Lung (tissue), 12 donors: ENCODE data around the gene RRM1. TPM values are rescaled to one million over a fixed set of nuclear protein-coding genes. Genes with fewer than 3 reads are reported as not detected.

Experiments used
- ATAC-seq: fragments of 200-7000 bp; cut with Tn5 transposase; one replicate; pipeline ENCODE4 v1.9.1; 2020; ENCODE audit warnings: moderate number of reproducible peaks; ENCODE audit not compliant: insufficient read depth, low FRiP score
- DNase-seq, 3 donors: peaks; one replicate each; pipeline ENCODE4 v3.0.0-alpha.2; 2013 to 2017
- H3K27ac ChIP-seq, 2 donors: one replicate each; pipeline ENCODE4 v1.5.1; 2013; ENCODE audit warnings: mild to moderate bottlenecking in 2 of 2, moderate library complexity in 2 of 2, control low read depth in 1 of 2, inconsistent platforms in 1 of 2, low read depth in 1 of 2, low read length in 1 of 2
- H3K27me3 ChIP-seq, 3 donors: one replicate each; pipeline ENCODE4 v1.5.1; 2013; ENCODE audit warnings: low read length in 2 of 3; ENCODE audit not compliant: control insufficient read depth in 3 of 3, insufficient read depth in 3 of 3
- H3K36me3 ChIP-seq, 4 donors: one replicate each; pipeline ENCODE4 v1.5.1; 2013; ENCODE audit warnings: low read length in 4 of 4, mild to moderate bottlenecking in 1 of 4, moderate library complexity in 1 of 4; ENCODE audit not compliant: control insufficient read depth in 4 of 4, insufficient read depth in 4 of 4
- H3K4me1 ChIP-seq, 5 donors: one replicate each; pipeline ENCODE4 v1.5.1; 2013; ENCODE audit warnings: low read length in 5 of 5, mild to moderate bottlenecking in 2 of 5, moderate library complexity in 1 of 5; ENCODE audit not compliant: control insufficient read depth in 5 of 5, insufficient read depth in 5 of 5
- H3K4me3 ChIP-seq: one replicate; pipeline ENCODE4 v1.5.1; 2013; ENCODE audit warnings: mild to moderate bottlenecking, control low read depth, moderate library complexity
- H3K9ac ChIP-seq, 2 donors: one replicate each; pipeline ENCODE4 v1.5.1; 2013; ENCODE audit warnings: low read length in 2 of 2, control low read depth in 1 of 2; ENCODE audit not compliant: insufficient read depth in 1 of 2
- H3K9me3 ChIP-seq, 4 donors: one replicate each; pipeline ENCODE4 v1.5.1; 2013; ENCODE audit warnings: low read length in 3 of 4, mild to moderate bottlenecking in 1 of 4, moderate library complexity in 1 of 4; ENCODE audit not compliant: control insufficient read depth in 4 of 4, insufficient read depth in 3 of 4
- CTCF ChIP-seq: IDR thresholded peaks from 2 replicates; pipeline ENCODE4 v1.5.1; 2012; ENCODE audit warnings: mild to moderate bottlenecking; ENCODE audit errors: control extremely low read depth, extremely low read depth
- WGBS, 2 donors: extraction: QIAGEN DNeasy Blood & Tissue Kit; methylation state at CpG; one replicate each; pipeline ENCODE4 v1.1.7; 2013; 5-methylcytosine and 5-hydroxymethylcytosine counted together
- polyA plus RNA-seq, 2 donors: library from polyadenylated mRNA; stranded (reverse); fragments of 200-250 nt; gene quantifications; one replicate each; pipeline ENCODE4 v1.2.1, GENCODE V29; 2013
- total RNA-seq, 2 donors: library from RNA; depleted of rRNA in 1 of 2; stranded (reverse); fragments of >200 nt in 1 of 2; gene quantifications; one replicate each; pipeline ENCODE4 v1.2.1, GENCODE V29; 2014 to 2021
- donor health status: control.
- donor health status: control.
- donor health status: Bipolar disorder and iron deficiency.
- donor health status: healthy.
- donor health status: DM: yes; HTN: yes; CAD: no.

Gene RRM1
- total and polyA plus RNA-seq, 4 donors, result 9.4 to 46.5 (median 25.8) TPM

- no peak for TF ChIP-seq CTCF
- Histone ChIP-seq H3K4me3 (no peak overlapping the region), H3K27ac (no peak overlapping the region), H3K9me3 (no peaks in the 10 kb centered on the region), H3K27me3 (no peaks in the 10 kb centered on the region), H3K4me1 (no peaks in the 10 kb centered on the region), H3K36me3 (peaks cover 7 to 35% (median 19%) of the 10 kb centered on the region in 4 donors), H3K9ac (no peak overlapping the region)
- ATAC-seq, result no peak
- 78 to 85% methylated on average over 9 of the region's 9 CpGs for WGBS, 2 donors
- DNase-seq, result no peak
Observed at GRCh38 chr11:4083198-4083597, 11.4 kb upstream of the RRM1 start.

GRCh38 chr11:4084406-4085125 lies 10.0 kb upstream of the RRM1 start:
- Histone ChIP-seq H3K27me3 (no peaks in the 10 kb centered on the region), H3K9me3 (no peaks in the 10 kb centered on the region), H3K4me3 (no peak overlapping the region), H3K27ac (no peak overlapping the region), H3K9ac (no peak overlapping the region), H3K36me3 (peaks cover 7 to 40% (median 19%) of the 10 kb centered on the region in 4 donors), H3K4me1 (no peaks in the 10 kb centered on the region)
- no peak for ATAC-seq
- WGBS, 2 donors, result 96 to 97% methylated on average over 12 of the region's 12 CpGs
- DNase-seq, result no peak
- TF ChIP-seq CTCF, result no peak

GRCh38 chr11:4085575-4085974 lies 9.0 kb upstream of the RRM1 start:
- ATAC-seq (no peak), DNase-seq (no peak)
- no peaks in the 10 kb centered on the region for H3K27me3 ChIP-seq
- H3K9ac ChIP-seq, result no peak overlapping the region
- H3K27ac ChIP-seq, result no peak overlapping the region
- H3K4me1 ChIP-seq, result no peaks in the 10 kb centered on the region
- H3K36me3 ChIP-seq, result peaks cover 7 to 40% (median 21%) of the 10 kb centered on the region in 4 donors
- no peak for TF ChIP-seq CTCF
- H3K4me3 ChIP-seq, result no peak overlapping the region
- no peaks in the 10 kb centered on the region for H3K9me3 ChIP-seq
